Fibroblast of pulmonary artery (primary cell): Measurements from ENCODE around the gene SMCHD1.
"Not testable (repeated sequence)": the region's sequence is repeated elsewhere in the genome, so short reads cannot be mapped to it uniquely, and the experiment has no call there.

Source experiments
- DNase-seq: peaks from one replicate; pipeline ENCODE4 v3.0.0-alpha.2; 2010; ENCODE audit warnings: low read depth
- H3K4me3 ChIP-seq: replicated peaks from 2 replicates; pipeline ENCODE4 v1.5.1; 2011; ENCODE audit warnings: low read depth, mild to moderate bottlenecking, control low read depth, low read length, moderate library complexity
- CTCF ChIP-seq: IDR thresholded peaks from 2 replicates; pipeline ENCODE4 v1.5.1; 2011; ENCODE audit warnings: mild to moderate bottlenecking, control low read depth, low read length, inconsistent platforms; ENCODE audit errors: missing control alignments

SMCHD1 gene

GRCh38 chr18:2672872-2673271 lies 17.3 kb downstream of the SMCHD1 start:
- DNase-seq = no peak
- TF ChIP-seq CTCF = no peak
- H3K4me3 ChIP-seq = no peak overlapping the region

- not testable (repeated sequence) for DNase-seq, H3K4me3 ChIP-seq
Observed at GRCh38 chr18:2678933-2679332, 23.4 kb downstream of the SMCHD1 start.

- DNase-seq = no peak
- H3K4me3 ChIP-seq = no peak overlapping the region
- TF ChIP-seq CTCF = no peak
Observed at GRCh38 chr18:2680216-2680792, 24.8 kb downstream of the SMCHD1 start.

DNA sequence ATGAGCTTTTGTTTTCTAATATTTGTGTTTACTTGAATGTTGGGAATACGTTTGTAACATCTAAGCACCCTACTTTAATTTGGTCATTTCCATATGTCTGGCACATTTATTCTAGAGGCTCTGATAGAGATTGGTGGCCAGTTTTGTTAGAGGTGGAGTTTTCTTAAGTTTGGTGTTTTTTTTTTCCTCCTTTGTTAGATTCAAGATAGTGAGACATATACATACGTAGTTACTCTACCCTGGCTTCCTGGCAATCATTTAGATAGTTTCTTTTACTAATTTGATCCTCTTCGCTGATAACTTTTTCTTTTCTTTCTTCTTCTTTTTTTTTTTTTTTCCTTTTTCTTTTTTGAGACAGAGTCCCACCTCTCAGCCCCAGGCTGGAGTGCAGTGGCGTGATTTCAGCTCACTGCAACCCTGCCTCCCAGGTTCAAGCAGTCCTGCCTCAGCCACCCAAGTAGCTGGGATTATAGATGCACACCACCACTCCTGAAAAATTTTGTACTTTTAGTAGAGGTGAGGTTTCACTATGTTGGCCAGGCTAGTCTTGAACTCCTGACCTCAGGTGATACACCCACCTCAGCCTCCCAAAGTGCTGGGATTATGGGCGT lies 26.6 kb downstream of the SMCHD1 start:
- no peak for TF ChIP-seq CTCF
- no peak for DNase-seq
- no peak overlapping the region for H3K4me3 ChIP-seq

GRCh38 chr18:2683055-2683454 lies 27.5 kb downstream of the SMCHD1 start:
- DNase-seq = no peak
- H3K4me3 ChIP-seq = no peak overlapping the region
- no peak for TF ChIP-seq CTCF

- peak; percentile 8 for DNase-seq
- TF ChIP-seq CTCF = no peak
- H3K4me3 ChIP-seq = no peak overlapping the region
Observed at GRCh38 chr18:2686349-2686968, 30.9 kb downstream of the SMCHD1 start.

- TF ChIP-seq CTCF = no peak
- no peak overlapping the region for H3K4me3 ChIP-seq
Observed at GRCh38 chr18:2687390-2688001, 32.0 kb downstream of the SMCHD1 start.

More at GRCh38 chr18:2687390-2688001, 32.0 kb downstream of the SMCHD1 start:
- no peak for DNase-seq
